ENCODE measurements around the gene OXNAD1.

OXNAD1 gene

GRCh38 chr3:16300881-16301359, 35.9 kb downstream of the OXNAD1 start:
- Histone ChIP-seq H3K27ac (peak overlapping the region in 7 of 11 experiments; percentile 0 to 33 (median 20); a peak in 8 of 22 replicates), H4K20me1 (no peaks in the 10 kb centered on the region), H3K4me2 (peak overlapping the region; percentile 27 to 74 (median 59)), H3K9me3 (replicated peaks in 1 of 11) (peaks cover 7 to 14% (median 10%) of the 10 kb centered on the region in 11 experiments; a peak in 17 of 22 replicates), H3K27me3 (no peaks in the 10 kb centered on the region), H3K36me3 (peaks cover 42 to 77% (median 63%) of the 10 kb centered on the region in 11 experiments), H3K9ac (no peak overlapping the region), H3K4me3 (no peak overlapping the region), H3K4me1 (peaks cover 25 to 54% (median 49%) of the 10 kb centered on the region in 10 experiments)
- no peak for TF ChIP-seq Cebpa-rat (IDR thresholded peaks at IDR 0.05)

- Histone ChIP-seq H3K36me3 (peaks cover 38 to 77% (median 61%) of the 10 kb centered on the region in 11 experiments), H3K4me3 (no peak overlapping the region), H3K4me1 (peaks cover 25 to 54% (median 49%) of the 10 kb centered on the region in 10 experiments), H3K9me3 (replicated peaks in 1 of 11) (peaks cover 7 to 12% (median 10%) of the 10 kb centered on the region in 11 experiments; a peak in 17 of 22 replicates), H3K4me2 (peak overlapping the region in 10 of 11 experiments; percentile 27 to 74 (median 60); a peak in 20 of 22 replicates), H3K9ac (no peak overlapping the region; a peak in 1 of 22 replicates), H3K27me3 (no peaks in the 10 kb centered on the region), H4K20me1 (no peaks in the 10 kb centered on the region), H3K27ac (peak overlapping the region in 5 of 11 experiments; percentile 8 to 30 (median 21); a peak in 6 of 22 replicates)
- TF ChIP-seq Cebpa-rat (IDR thresholded peaks at IDR 0.05): no peak
Measured at GRCh38 chr3:16301507-16301906, 36.5 kb downstream of the OXNAD1 start.

GRCh38 chr3:16302082-16302631, 37.1 kb downstream of the OXNAD1 start:
- Histone ChIP-seq H3K4me2 (peak overlapping the region in 9 of 11 experiments; percentile 38 to 74 (median 60); a peak in 16 of 22 replicates), H3K27ac (peak overlapping the region in 2 of 11 experiments; percentile 17 to 21; a peak in 1 of 22 replicates), H3K9me3 (replicated peaks in 1 of 11) (peaks cover 4 to 6% (median 5%) of the 10 kb centered on the region in 11 experiments; a peak in 17 of 22 replicates), H3K27me3 (no peaks in the 10 kb centered on the region), H3K4me1 (peaks cover 25 to 54% (median 49%) of the 10 kb centered on the region in 10 experiments), H3K36me3 (peaks cover 31 to 77% (median 59%) of the 10 kb centered on the region in 11 experiments), H3K4me3 (no peak overlapping the region), H3K9ac (no peak overlapping the region), H4K20me1 (no peaks in the 10 kb centered on the region)
- TF ChIP-seq Cebpa-rat (IDR thresholded peaks at IDR 0.05): no peak

- no peak overlapping the region for H3K4me3 ChIP-seq
- H3K9ac ChIP-seq: no peak overlapping the region
- H4K20me1 ChIP-seq: 0 out of 22 replicates have a peak, but pooled peaks cover 0 to 2% (median 0%) of the 10 kb centered on the region in 11 experiments
- no peak for TF ChIP-seq Cebpa-rat (IDR thresholded peaks at IDR 0.05)
- peaks cover 28 to 77% (median 56%) of the 10 kb centered on the region in 11 experiments for H3K36me3 ChIP-seq
- H3K27me3 ChIP-seq: no peaks in the 10 kb centered on the region
- H3K4me2 ChIP-seq: peak overlapping the region in 10 of 11 experiments; percentile 3 to 74 (median 36); a peak in 13 of 22 replicates
- H3K27ac ChIP-seq: no peak overlapping the region
- no peaks in the 10 kb centered on the region for H3K9me3 ChIP-seq (replicated peaks in 1 of 11)
- H3K4me1 ChIP-seq: peaks cover 25 to 52% (median 47%) of the 10 kb centered on the region in 10 experiments
Measured at GRCh38 chr3:16303037-16303575, 38.1 kb downstream of the OXNAD1 start.

- TF ChIP-seq Cebpa-rat (IDR thresholded peaks at IDR 0.05): no peak
- H3K27ac ChIP-seq: no peak overlapping the region
Measured at GRCh38 chr3:16304061-16305010, 39.3 kb downstream of the OXNAD1 start.

GRCh38 chr3:16305111-16305541, 40.1 kb downstream of the OXNAD1 start:
- H3K27me3 ChIP-seq: no peaks in the 10 kb centered on the region
- no peak overlapping the region for H3K4me3 ChIP-seq
- no peak overlapping the region for H3K27ac ChIP-seq
- H3K36me3 ChIP-seq: peaks cover 29 to 75% (median 59%) of the 10 kb centered on the region in 11 experiments
- H4K20me1 ChIP-seq: peaks cover 0 to 5% (median 0%) of the 10 kb centered on the region in 11 experiments; a peak in 1 of 22 replicates
- no peaks in the 10 kb centered on the region for H3K9me3 ChIP-seq (replicated peaks in 1 of 11)
- no peak overlapping the region for H3K4me2 ChIP-seq
- no peak for TF ChIP-seq Cebpa-rat (IDR thresholded peaks at IDR 0.05)
- H3K4me1 ChIP-seq: peaks cover 30 to 44% (median 35%) of the 10 kb centered on the region in 10 experiments
- H3K9ac ChIP-seq: no peak overlapping the region

More at GRCh38 chr3:16304061-16305010, 39.3 kb downstream of the OXNAD1 start:
- Histone ChIP-seq H3K4me3 (no peak overlapping the region), H3K36me3 (peaks cover 29 to 71% (median 53%) of the 10 kb centered on the region in 11 experiments), H3K4me2 (no peak overlapping the region), H3K27me3 (no peaks in the 10 kb centered on the region), H3K9ac (no peak overlapping the region), H4K20me1 (0 out of 22 replicates have a peak, but pooled peaks cover 0 to 5% (median 0%) of the 10 kb centered on the region in 11 experiments), H3K9me3 (replicated peaks in 1 of 11) (no peaks in the 10 kb centered on the region), H3K4me1 (peaks cover 25 to 44% (median 42%) of the 10 kb centered on the region in 10 experiments)

GRCh38 chr3:16307832-16308531, 43.0 kb downstream of the OXNAD1 start:
- Histone ChIP-seq H3K4me1 (peaks cover 17 to 34% (median 25%) of the 10 kb centered on the region in 10 experiments), H3K36me3 (peaks cover 25 to 70% (median 49%) of the 10 kb centered on the region in 11 experiments), H3K9ac (no peak overlapping the region), H3K27me3 (no peaks in the 10 kb centered on the region), H4K20me1 (peaks cover 0 to 19% (median 12%) of the 10 kb centered on the region in 11 experiments; a peak in 15 of 22 replicates), H3K27ac (no peak overlapping the region), H3K4me3 (no peak overlapping the region), H3K9me3 (replicated peaks in 1 of 11) (no peaks in the 10 kb centered on the region), H3K4me2 (no peak overlapping the region)
- TF ChIP-seq Cebpa-rat (IDR thresholded peaks at IDR 0.05): no peak

- Histone ChIP-seq H3K27ac (no peak overlapping the region), H3K36me3 (peaks cover 26 to 72% (median 55%) of the 10 kb centered on the region in 11 experiments), H3K4me3 (no peak overlapping the region), H3K4me2 (no peak overlapping the region), H3K9me3 (replicated peaks in 1 of 11) (no peaks in the 10 kb centered on the region), H4K20me1 (peaks cover 4 to 27% (median 15%) of the 10 kb centered on the region in 11 experiments; a peak in 16 of 22 replicates), H3K9ac (no peak overlapping the region), H3K27me3 (no peaks in the 10 kb centered on the region), H3K4me1 (peaks cover 11 to 32% (median 23%) of the 10 kb centered on the region in 10 experiments)
- no peak for TF ChIP-seq Cebpa-rat (IDR thresholded peaks at IDR 0.05)
Measured at GRCh38 chr3:16308727-16309126, 43.7 kb downstream of the OXNAD1 start.

All from BLaER1 treated with 17β-estradiol and CSF1 and Interleukin-3, amounts not matched to agents 10 nM and 100 nM (cell line).